Cardiac fibroblast (primary cell): ENCODE measurements around the gene PLXNA2.

Experiments
- DNase-seq, 2 donors: peaks; one replicate each; pipeline versions ENCODE4 v3.0.0 to v3.0.0-alpha.2; 2010; ENCODE audit warnings: low read depth in 2 of 2
- H3K4me3 ChIP-seq, 2 donors: replicated peaks in 1 of 2; 1 replicate in 1 of 2; 2 replicates in 1 of 2; pipeline ENCODE4 v1.5.1; 2011; ENCODE audit warnings: low read depth in 2 of 2, low read length in 2 of 2, mild to moderate bottlenecking in 2 of 2, moderate library complexity in 1 of 2
- TF ChIP-seq, protein P1 (sequence below): IDR thresholded peaks from one replicate; pipeline ENCODE4 v1.5.1; 2011; ENCODE audit warnings: low read depth, mild to moderate bottlenecking, low read length, inconsistent platforms

The PLXNA2 gene

DNA sequence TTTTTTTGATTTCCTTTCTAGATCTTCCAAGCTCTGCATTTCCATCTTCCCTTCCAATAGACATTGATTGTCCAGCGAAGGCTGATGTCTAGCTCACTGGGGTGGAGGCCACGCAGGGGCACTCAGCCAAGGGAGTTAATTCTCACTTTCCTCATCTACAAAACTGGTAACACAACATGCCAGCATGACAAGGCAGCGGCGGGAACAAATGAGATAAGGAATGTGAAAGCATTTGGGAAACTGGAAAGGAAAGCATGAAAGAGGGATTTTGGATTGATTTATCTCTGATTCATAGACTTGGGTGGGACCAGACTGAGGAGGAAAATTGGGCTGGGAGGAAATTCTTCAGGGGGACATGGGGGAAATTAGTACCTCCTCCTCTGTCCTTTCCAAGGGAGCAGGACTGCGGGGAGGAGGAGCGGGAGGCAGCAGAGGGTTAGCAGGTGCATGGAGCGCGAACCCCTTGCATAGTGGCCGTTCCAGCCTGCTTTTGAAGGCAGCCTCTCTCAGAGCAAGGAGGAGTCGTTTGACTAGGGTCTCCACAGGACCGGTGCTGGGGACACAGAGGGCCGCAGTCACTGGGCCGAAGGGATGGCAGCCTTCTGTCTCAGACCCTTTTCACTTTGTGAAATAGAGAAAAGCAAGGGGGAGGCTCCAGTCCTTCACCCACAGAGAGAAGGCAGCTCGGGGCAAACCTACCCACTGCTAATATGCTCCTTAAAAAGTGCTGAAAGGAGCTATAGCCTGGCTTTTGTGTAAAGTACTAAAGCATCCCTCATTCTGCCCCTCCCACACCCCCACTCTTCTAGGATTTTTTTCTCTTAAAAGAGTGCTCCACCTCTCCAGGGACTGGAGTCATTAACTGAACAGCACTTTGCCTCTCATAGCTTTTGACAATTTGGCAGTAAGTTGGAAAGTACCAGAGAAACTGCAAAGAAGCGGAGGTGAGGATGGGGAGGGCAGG lies 89.2 kb downstream of the PLXNA2 start:
- DNase-seq, result peak in 1 of 2 donors; percentile 54
- TF ChIP-seq, protein P1, sequence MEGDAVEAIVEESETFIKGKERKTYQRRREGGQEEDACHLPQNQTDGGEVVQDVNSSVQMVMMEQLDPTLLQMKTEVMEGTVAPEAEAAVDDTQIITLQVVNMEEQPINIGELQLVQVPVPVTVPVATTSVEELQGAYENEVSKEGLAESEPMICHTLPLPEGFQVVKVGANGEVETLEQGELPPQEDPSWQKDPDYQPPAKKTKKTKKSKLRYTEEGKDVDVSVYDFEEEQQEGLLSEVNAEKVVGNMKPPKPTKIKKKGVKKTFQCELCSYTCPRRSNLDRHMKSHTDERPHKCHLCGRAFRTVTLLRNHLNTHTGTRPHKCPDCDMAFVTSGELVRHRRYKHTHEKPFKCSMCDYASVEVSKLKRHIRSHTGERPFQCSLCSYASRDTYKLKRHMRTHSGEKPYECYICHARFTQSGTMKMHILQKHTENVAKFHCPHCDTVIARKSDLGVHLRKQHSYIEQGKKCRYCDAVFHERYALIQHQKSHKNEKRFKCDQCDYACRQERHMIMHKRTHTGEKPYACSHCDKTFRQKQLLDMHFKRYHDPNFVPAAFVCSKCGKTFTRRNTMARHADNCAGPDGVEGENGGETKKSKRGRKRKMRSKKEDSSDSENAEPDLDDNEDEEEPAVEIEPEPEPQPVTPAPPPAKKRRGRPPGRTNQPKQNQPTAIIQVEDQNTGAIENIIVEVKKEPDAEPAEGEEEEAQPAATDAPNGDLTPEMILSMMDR, result no peak

DNA sequence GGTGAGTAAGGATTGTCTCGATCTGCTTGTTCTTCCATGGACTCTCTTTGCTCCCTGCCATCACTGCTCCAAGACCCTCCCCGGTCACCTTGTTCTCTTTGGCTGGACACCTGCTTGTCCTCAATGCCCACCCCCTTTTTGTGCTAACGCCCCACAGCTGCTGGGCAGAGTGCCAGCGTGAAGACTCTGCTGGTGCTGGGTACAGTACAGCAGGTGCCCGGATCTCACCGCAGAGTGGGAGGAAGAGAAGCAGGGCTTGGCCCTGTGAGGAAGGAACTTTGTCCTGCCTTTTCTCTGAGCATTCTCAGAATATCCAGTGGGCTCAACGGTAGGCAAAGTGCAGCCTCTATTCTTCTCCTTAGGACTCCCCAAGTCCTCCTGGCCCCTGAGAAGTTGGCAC lies 90.1 kb downstream of the PLXNA2 start:
- DNase-seq, result no peak
- TF ChIP-seq, protein P1, result no peak
- H3K4me3 ChIP-seq, result no peak overlapping the region

More for the DNA sequence above, 89.2 kb downstream of the PLXNA2 start:
- H3K4me3 ChIP-seq, result no peak overlapping the region

DNA sequence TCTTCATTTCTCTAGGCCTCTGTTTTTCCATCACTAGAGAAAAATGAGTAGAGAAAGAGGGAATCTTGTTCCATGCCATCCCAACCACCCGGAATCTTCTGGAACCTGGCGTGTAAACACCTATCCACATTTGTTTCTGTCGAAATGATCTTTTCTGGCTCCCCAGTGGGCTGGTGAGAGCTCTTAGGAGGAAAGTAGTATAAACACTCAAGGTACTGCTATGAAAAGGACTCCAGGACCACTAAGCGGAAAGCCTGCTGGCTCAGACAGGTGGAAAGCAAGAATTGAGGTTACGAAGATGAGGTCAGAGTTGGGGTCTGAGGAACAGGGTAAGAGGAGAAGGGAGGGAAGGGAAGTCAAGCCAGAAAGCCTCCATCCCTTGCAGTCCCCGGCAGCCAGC lies 90.8 kb downstream of the PLXNA2 start:
- TF ChIP-seq, protein P1, result no peak
- no peak overlapping the region for H3K4me3 ChIP-seq
- DNase-seq, result no peak

DNA sequence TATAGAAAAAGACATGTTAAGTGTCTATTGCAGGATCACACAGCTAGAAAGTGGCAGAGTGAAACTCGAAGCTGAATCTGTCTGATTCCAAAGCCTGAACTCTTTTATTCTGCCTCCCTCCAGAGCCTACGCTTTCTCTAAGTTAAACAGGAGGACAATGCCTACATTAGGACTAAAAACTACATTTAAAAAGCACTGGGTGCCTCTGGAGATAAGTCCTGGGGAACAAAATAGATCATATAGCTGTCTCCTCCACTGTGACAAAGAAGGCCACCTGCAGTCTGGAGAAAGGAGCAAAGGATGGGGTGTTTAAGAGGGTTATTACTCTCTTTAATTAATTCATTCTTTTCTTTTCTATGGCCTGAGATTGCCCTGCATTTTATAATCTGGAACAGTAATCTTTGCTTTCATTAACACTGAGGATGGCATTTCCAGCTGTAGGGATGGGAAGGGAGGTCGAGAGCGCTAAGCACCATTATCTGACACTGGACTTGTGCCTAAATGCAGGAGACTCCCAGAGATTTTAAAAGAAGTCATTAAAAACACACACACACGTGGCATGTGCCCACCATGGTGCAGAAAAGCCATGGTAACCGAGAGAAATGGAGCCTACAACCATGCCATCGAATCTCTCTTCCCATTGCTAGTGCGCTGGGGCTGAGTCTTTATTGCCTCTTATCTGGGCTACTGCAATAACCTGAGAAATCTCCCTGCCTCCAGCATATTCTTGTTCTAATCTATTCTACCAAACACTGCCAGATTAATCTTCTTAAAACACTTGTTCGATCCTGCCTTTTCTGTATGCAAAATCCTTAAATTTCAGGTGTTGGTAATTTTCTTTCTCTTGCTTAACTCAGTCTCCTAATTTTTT lies 92.2 kb downstream of the PLXNA2 start:
- no peak for DNase-seq
- no peak overlapping the region for H3K4me3 ChIP-seq
- TF ChIP-seq, protein P1, result no peak

DNA sequence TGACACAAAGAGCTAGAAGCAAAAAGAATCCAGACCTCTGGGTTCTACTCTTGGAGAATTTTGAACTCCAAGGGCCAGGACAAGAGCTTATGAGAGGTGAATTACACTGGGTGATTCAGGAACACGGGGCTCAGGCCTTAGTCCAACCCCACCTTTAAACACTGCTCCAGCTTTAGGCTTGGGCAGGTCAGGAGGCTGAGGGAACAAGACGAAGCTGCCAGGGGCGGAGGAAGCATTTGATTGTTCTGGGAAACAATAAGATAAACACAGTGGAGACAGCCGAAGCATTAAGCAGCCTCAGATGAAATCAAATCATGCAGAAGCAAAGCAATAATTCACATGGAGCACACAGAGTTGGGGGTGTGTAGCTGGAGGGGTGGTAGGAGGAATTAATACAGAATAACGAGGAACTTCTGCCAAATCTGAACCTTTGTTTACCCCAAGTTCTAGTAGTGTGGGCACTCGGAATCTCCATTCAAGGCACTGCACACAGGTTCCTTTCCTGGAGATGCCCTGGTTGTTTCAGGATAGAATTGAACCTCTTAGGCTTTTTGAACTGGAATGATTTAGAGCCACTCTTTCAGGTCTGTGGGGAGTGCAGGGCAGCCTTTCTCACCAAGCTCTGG lies 93.2 kb downstream of the PLXNA2 start:
- H3K4me3 ChIP-seq, result no peak overlapping the region
- no peak for DNase-seq
- TF ChIP-seq, protein P1, result no peak

DNA sequence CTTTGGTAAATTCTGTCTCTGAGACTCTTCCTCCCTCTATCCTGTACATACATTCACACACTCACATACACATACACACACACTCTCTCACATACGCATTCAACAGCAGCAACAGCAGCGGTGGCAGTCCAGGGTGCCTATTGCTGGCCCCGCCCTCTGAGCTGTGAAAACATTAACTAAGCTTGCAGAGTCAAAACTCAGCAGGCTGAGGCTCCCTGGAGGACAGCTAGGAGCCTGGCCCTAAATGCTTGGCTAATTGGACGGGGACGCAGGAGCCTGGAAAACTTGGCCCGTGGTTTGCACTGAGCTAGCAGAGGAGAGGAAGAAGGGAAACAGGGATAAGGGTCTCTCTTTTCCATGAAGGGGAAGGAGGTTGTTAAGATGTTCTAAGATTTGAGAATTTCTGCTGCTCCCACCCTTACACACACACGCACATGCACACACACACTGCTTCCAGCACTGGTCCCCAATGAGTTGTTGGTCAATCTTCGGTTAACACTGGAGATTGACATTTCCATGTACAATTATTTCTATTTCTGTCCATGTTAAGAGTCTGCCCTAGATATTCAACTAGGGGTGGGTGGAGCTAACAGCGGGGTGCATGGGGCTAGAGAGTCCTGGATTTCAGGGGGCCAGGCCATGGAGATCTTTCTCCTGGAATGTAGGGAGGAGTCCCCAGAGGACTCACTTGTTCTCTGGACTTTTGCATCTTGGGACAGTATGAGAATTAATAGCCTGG lies 94.2 kb downstream of the PLXNA2 start:
- DNase-seq, result peak in 1 of 2 donors; percentile 37
- TF ChIP-seq, protein P1, result no peak
- no peak overlapping the region for H3K4me3 ChIP-seq
